Ishikawa (cell line): ENCODE results near the gene PACS1.

ENCODE experiments used
- CEBPB ChIP-seq: IDR thresholded peaks from 2 replicates; pipeline ENCODE4 v1.6.1; 2012
- CREB1 ChIP-seq: IDR thresholded peaks from 2 replicates; pipeline ENCODE4 v1.6.1; 2012; ENCODE audit warnings: low read depth
- EGR1 ChIP-seq: IDR thresholded peaks from 2 replicates; pipeline ENCODE4 v1.6.1; 2012
- EP300 ChIP-seq: IDR thresholded peaks from 2 replicates; pipeline ENCODE4 v1.6.1; 2012; ENCODE audit warnings: borderline replicate concordance
- MAX ChIP-seq: IDR thresholded peaks from 2 replicates; pipeline ENCODE4 v1.6.1; 2012
- NFIC ChIP-seq: IDR thresholded peaks from 2 replicates; pipeline ENCODE4 v1.6.1; 2012
- RAD21 ChIP-seq: IDR thresholded peaks from 2 replicates; pipeline ENCODE4 v1.6.1; 2012; ENCODE audit warnings: low read depth
- REST ChIP-seq: IDR thresholded peaks from 2 replicates; pipeline ENCODE4 v1.6.1; 2012; ENCODE audit warnings: low read depth, mild to moderate bottlenecking
- TAF1 ChIP-seq: IDR thresholded peaks from 2 replicates; pipeline ENCODE4 v1.6.1; 2012; ENCODE audit warnings: low read depth, mild to moderate bottlenecking
- TCF12 ChIP-seq: IDR thresholded peaks from 2 replicates; pipeline ENCODE4 v1.6.1; 2012; ENCODE audit warnings: low read depth
- TEAD4 ChIP-seq: IDR thresholded peaks from 2 replicates; pipeline ENCODE4 v1.6.1; 2012
- USF1 ChIP-seq: IDR thresholded peaks from 2 replicates; pipeline ENCODE4 v1.6.1; 2012
- YY1 ChIP-seq: IDR thresholded peaks from 2 replicates; pipeline ENCODE4 v1.6.1; 2012; ENCODE audit warnings: low read depth
- ZBTB7A ChIP-seq: IDR thresholded peaks from 2 replicates; pipeline ENCODE4 v1.6.1; 2012; ENCODE audit warnings: low read depth

- no peak for TF ChIP-seq EP300
- TF ChIP-seq TAF1, result no peak
- TF ChIP-seq YY1, result no peak
- no peak for TF ChIP-seq EGR1
- no peak for TF ChIP-seq TEAD4
- TF ChIP-seq MAX, result no peak
- no peak for TF ChIP-seq RAD21
- TF ChIP-seq REST, result no peak
- TF ChIP-seq ZBTB7A, result no peak
- TF ChIP-seq TCF12, result no peak
- no peak for TF ChIP-seq NFIC
- no peak for TF ChIP-seq CEBPB
- TF ChIP-seq USF1, result no peak
- TF ChIP-seq CREB1, result no peak
Observed at GRCh38 chr11:66042996-66043906, 26.8 kb upstream of the PACS1 start.
